H1 (cell line): ENCODE measurements around the gene TFAP2B. TPM values are rescaled to one million over a fixed set of nuclear protein-coding genes. Genes with fewer than 3 reads are reported as not detected.

Experiments used
- CBX8 ChIP-seq: fragments of 300-800, 300-1000 bp; sonication (generic); IDR thresholded peaks from 2 replicates; pipeline ENCODE4 v1.7.1; 2016; ENCODE audit warnings: low read depth, low read length, borderline replicate concordance
- NRF1 ChIP-seq: IDR thresholded peaks from 2 replicates; pipeline ENCODE4 v1.6.1; 2011; ENCODE audit warnings: mild to moderate bottlenecking, low read depth, low read length, improper control_type of control experiment
- PHF8 ChIP-seq: fragments of 200-600 bp; sonication (generic); conservative IDR thresholded peaks from 2 replicates; pipeline ENCODE4 v1.7.1; 2012; ENCODE audit warnings: low read depth, mild to moderate bottlenecking, inconsistent platforms, low read length, moderate library complexity
- RNF2 ChIP-seq: fragments of 200-900, 300-1000 bp; sonication (generic); IDR thresholded peaks from 2 replicates; pipeline ENCODE4 v1.7.1; 2016; ENCODE audit warnings: borderline replicate concordance, low read depth, mild to moderate bottlenecking, antibody characterized with exemption, low read length; ENCODE audit not compliant: poor library complexity, severe bottlenecking; ENCODE audit errors: missing control alignments
- RXRA ChIP-seq: IDR thresholded peaks from 2 replicates; pipeline ENCODE4 v1.6.1; 2011; ENCODE audit warnings: low read depth, mild to moderate bottlenecking, low read length, moderate library complexity; ENCODE audit not compliant: insufficient read depth
- SP1 ChIP-seq: IDR thresholded peaks from 2 replicates; pipeline ENCODE4 v1.6.1; 2011; ENCODE audit warnings: low read depth, low read length
- polyA plus RNA-seq, 7 experiments: library from polyadenylated mRNA; depleted of rRNA in 3 of 7; stranded (reverse) in 5 of 7; unstranded in 2 of 7; fragments of >200 nt in 5 of 7; fragments of 200-250 nt in 2 of 7; gene quantifications; 1 replicate in 5 of 7; 2 replicates in 1 of 7; 4 replicates in 1 of 7; pipeline versions ENCODE4 v1.2.1 to v1.2.3, GENCODE V29; 2011 to 2013; ENCODE audit warnings: missing spikeins in 2 of 7, mixed read lengths in 2 of 7
- total RNA-seq: library from RNA; stranded (reverse); fragmentation: NEBNext Ultra II Directional; extraction: Animal tissue kit (Norgen Biotek cat#: 25700); gene quantifications from 2 replicates; pipeline ENCODE4 v1.2.1, GENCODE V29; 2021
- TF ChIP-seq, protein P1 (sequence below), 3 experiments: IDR thresholded peaks; 1 replicate in 2 of 3; 2 replicates in 1 of 3; pipeline versions ENCODE4 v1.5.1 to v1.6.1; 2011; ENCODE audit warnings: low read length in 3 of 3, mild to moderate bottlenecking in 3 of 3, inconsistent platforms in 2 of 3, low read depth in 1 of 3, moderate library complexity in 1 of 3; ENCODE audit not compliant: insufficient read depth in 1 of 3; ENCODE audit errors: control extremely low read depth in 1 of 3

TFAP2B gene
- total and polyA plus RNA-seq, 2 of the 8 experiments (the other 6 are each of a cell fraction or from before 2014, with no cell fraction given) = not detected

DNA sequence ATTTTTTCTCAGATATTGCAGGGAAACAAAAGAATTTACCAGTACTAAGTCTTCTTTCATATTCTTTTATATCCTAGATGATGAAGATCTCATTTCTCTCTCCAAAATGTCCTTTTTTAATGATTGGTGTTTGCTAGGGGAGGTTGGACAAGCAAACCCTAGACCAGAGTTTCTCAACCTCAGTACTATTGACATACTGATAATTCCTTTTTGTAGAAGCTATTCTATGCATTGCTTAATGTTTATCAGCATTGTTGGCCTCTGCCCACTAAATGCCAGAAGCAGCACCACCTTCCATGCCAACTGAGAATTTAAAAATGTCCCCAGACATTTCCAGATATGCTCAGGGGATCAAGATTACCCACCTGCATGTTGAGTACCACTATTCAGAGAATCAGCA, 14.4 kb upstream of the TFAP2B start (continued):
- TF ChIP-seq, protein P1, sequence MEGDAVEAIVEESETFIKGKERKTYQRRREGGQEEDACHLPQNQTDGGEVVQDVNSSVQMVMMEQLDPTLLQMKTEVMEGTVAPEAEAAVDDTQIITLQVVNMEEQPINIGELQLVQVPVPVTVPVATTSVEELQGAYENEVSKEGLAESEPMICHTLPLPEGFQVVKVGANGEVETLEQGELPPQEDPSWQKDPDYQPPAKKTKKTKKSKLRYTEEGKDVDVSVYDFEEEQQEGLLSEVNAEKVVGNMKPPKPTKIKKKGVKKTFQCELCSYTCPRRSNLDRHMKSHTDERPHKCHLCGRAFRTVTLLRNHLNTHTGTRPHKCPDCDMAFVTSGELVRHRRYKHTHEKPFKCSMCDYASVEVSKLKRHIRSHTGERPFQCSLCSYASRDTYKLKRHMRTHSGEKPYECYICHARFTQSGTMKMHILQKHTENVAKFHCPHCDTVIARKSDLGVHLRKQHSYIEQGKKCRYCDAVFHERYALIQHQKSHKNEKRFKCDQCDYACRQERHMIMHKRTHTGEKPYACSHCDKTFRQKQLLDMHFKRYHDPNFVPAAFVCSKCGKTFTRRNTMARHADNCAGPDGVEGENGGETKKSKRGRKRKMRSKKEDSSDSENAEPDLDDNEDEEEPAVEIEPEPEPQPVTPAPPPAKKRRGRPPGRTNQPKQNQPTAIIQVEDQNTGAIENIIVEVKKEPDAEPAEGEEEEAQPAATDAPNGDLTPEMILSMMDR (IDR thresholded peaks at IDR 0.05; ENCODE audit: control extremely low read depth in 1 of 3, insufficient read depth in 1 of 3, low read depth in 1 of 3, low read length in 3 of 3) = no peak
- no peak for TF ChIP-seq NRF1
- no peak for TF ChIP-seq SP1
- no peak for TF ChIP-seq RNF2
- no peak for TF ChIP-seq RXRA
- TF ChIP-seq PHF8 = no peak
- TF ChIP-seq CBX8 = no peak
